Measurements from ENCODE around the gene LRRC4C.

DNA sequence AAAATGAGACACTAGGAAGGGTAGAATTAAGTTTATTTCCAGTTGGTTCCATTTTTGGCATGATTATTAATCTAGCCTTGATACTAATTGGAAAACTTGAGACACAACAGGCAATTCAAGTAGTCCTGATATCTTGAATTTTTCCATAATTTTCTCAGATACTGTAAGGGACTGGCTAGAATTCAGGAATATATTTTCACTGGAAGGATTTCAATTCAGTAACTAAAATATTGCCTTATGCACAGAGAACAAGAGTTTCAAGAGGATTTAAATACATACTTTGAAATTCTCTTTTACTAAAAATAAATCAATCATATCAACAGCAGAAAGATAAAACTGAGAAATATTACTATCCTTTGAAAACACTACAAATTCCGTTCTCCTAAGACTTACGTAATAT is 632.9 kb downstream of the LRRC4C start:
- TF ChIP-seq, protein P1, sequence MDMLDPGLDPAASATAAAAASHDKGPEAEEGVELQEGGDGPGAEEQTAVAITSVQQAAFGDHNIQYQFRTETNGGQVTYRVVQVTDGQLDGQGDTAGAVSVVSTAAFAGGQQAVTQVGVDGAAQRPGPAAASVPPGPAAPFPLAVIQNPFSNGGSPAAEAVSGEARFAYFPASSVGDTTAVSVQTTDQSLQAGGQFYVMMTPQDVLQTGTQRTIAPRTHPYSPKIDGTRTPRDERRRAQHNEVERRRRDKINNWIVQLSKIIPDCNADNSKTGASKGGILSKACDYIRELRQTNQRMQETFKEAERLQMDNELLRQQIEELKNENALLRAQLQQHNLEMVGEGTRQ (IDR thresholded peaks at IDR 0.05; ENCODE audit: borderline replicate concordance, low read depth, low read length) = no peak
- TF ChIP-seq, protein P2, sequence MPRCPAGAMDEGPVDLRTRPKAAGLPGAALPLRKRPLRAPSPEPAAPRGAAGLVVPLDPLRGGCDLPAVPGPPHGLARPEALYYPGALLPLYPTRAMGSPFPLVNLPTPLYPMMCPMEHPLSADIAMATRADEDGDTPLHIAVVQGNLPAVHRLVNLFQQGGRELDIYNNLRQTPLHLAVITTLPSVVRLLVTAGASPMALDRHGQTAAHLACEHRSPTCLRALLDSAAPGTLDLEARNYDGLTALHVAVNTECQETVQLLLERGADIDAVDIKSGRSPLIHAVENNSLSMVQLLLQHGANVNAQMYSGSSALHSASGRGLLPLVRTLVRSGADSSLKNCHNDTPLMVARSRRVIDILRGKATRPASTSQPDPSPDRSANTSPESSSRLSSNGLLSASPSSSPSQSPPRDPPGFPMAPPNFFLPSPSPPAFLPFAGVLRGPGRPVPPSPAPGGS (IDR thresholded peaks at IDR 0.05; ENCODE audit: borderline replicate concordance, insufficient read depth, low read depth, low read length, poor library complexity, severe bottlenecking) = no peak
- no peak for TF ChIP-seq NRF1 (conservative IDR thresholded peaks at IDR 0.05; ENCODE audit: low read depth, low read length)
